RWPE1 (cell line): ENCODE data around the gene UBXN7.
"Not testable (repeated sequence)": the region's sequence is repeated elsewhere in the genome, so short reads cannot be mapped to it uniquely, and the experiment has no call there.

Source experiments
- CTCF ChIA-PET: fragments of 350-600 bp; sonication (Branson Sonifier 250); formaldehyde crosslinking; extraction: SDS; loops from one replicate; lab custom pipeline; 2021; lab: Yijun Ruan, JAX
- POLR2A ChIA-PET: fragments of 400-600 bp; formaldehyde crosslinking; extraction: SDS; loops from one replicate; lab custom pipeline; 2020; ENCODE audit warnings: antibody characterized with exemption; ENCODE audit not compliant: low non-redundant PET; lab: Yijun Ruan, JAX
- DNase-seq: peaks from one replicate; pipeline ENCODE4 v3.0.0; 2012; ENCODE audit warnings: low spot score
- H3K27ac ChIP-seq: fragments of 450-650 bp; 2 replicates; pipeline ENCODE4 v1.5.1; 2017
- TF ChIP-seq, protein P1 (sequence below): fragments of 450-650 bp; conservative IDR thresholded peaks from 2 replicates; pipeline ENCODE4 v1.5.1; 2017; ENCODE audit warnings: low read depth, mild to moderate bottlenecking

UBXN7 gene

DNA sequence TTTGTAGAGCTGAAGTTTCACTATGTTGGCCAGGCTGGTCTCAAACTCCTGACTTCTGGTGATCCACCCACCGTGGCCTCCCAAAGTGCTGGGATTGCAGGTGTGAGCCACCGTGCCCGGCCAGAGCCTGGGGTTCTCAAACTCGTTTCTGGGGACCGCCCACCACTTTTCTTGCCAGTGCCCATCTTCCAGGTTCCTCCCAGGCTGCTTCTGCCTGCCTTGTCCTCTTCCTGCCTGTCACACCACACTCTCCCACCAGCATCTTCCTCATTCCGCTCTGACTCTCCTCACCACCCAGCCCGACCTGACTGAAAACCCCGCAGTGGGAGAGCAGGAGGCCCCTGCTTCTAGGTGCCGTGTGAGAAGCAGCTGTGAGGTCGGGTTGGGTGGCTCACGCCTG is 111.1 kb downstream of the UBXN7 start:
- peak overlapping the region; percentile 94 for H3K27ac ChIP-seq
- ChIA-PET POLR2A (no interaction called here), CTCF (no interaction called here)
- TF ChIP-seq, protein P1, sequence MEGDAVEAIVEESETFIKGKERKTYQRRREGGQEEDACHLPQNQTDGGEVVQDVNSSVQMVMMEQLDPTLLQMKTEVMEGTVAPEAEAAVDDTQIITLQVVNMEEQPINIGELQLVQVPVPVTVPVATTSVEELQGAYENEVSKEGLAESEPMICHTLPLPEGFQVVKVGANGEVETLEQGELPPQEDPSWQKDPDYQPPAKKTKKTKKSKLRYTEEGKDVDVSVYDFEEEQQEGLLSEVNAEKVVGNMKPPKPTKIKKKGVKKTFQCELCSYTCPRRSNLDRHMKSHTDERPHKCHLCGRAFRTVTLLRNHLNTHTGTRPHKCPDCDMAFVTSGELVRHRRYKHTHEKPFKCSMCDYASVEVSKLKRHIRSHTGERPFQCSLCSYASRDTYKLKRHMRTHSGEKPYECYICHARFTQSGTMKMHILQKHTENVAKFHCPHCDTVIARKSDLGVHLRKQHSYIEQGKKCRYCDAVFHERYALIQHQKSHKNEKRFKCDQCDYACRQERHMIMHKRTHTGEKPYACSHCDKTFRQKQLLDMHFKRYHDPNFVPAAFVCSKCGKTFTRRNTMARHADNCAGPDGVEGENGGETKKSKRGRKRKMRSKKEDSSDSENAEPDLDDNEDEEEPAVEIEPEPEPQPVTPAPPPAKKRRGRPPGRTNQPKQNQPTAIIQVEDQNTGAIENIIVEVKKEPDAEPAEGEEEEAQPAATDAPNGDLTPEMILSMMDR, result no peak
- DNase-seq, result no peak

DNA sequence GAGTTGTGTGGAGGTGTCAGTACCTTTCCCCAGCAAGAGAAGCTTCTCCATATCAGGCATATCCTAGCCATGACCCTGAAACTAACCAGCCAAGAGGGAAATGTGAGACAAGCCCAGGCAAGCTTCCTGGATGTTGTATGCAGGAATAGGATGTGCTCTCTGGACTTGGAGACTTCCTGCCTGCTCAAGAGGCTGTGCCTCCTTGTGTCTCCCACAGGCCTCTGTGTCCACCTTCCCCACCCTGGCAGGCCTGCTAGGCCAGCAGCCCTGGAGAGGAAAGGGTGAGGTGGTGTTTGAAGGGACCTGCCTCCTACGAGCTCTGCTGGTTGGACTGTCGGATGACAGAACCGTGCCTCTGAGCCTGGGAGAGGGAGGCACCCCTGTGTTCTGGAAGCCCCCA is 112.1 kb downstream of the UBXN7 start:
- POLR2A ChIA-PET, result interaction anchor here (0.6 to 0.8 kb wide), 2 partner anchors 18 to 167 kb away, joined by 3 to 4 read pairs; partner anchors contain the start of gene TM4SF19
- CTCF ChIA-PET, result interaction anchor here (0.6 to 0.7 kb wide), 2 partner anchors 26 to 66 kb away, joined by 4 to 7 read pairs; no protein-coding TSS in a partner anchor
- DNase-seq, result peak; percentile 82
- TF ChIP-seq, protein P1, result no peak
- H3K27ac ChIP-seq, result peak overlapping the region; percentile 94

DNA sequence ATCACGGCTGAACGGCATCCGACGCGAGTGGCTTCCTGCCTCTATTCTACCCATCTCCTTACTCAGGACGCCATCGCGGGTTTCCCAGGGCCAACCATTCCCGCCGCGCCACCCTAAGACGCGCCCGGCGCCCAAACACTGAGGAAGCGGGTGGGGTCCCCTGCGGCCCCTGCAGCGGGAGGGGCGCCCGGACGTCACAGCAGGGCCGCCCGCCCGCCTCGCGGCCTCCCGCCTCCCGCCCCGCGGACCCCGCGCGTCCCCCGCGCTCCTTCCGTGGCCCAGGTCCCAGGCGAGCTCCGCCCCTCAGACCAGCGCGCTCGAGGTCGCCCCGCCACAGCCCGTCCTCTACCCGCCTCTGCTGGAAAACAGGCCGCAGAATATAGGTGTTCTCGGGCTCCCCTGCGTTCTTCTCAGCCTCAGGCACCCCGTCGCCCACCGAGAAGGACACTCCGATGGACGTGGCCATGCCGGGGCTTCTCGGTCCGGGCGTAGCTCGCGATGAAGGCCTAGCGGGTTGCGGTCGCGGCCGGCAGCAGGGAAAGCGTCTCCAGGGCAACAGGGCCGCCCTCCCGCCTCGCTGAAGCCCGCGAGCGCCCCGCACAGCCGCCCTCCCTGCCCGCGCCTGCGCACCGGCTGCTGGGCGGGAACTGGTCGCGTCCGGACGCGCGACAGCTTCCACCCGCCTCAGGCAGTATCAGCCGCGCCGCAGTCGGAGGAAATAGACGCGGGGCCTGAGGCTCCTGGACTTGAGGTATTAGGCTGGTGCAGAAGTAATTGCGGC is 114.3 kb downstream of the UBXN7 start, which contains the start of gene DYNLT2B:
DYNLT2B (minus strand) TSS at position 554 of the 781 bp plus-strand sequence; CDS start at position 466, 88 bp downstream.
- POLR2A ChIA-PET, result interaction anchor here (0.6 to 0.7 kb wide), 2 partner anchors 9 to 20 kb away, joined by 3 read pairs; partner anchors contain the start of gene TM4SF19

DNA sequence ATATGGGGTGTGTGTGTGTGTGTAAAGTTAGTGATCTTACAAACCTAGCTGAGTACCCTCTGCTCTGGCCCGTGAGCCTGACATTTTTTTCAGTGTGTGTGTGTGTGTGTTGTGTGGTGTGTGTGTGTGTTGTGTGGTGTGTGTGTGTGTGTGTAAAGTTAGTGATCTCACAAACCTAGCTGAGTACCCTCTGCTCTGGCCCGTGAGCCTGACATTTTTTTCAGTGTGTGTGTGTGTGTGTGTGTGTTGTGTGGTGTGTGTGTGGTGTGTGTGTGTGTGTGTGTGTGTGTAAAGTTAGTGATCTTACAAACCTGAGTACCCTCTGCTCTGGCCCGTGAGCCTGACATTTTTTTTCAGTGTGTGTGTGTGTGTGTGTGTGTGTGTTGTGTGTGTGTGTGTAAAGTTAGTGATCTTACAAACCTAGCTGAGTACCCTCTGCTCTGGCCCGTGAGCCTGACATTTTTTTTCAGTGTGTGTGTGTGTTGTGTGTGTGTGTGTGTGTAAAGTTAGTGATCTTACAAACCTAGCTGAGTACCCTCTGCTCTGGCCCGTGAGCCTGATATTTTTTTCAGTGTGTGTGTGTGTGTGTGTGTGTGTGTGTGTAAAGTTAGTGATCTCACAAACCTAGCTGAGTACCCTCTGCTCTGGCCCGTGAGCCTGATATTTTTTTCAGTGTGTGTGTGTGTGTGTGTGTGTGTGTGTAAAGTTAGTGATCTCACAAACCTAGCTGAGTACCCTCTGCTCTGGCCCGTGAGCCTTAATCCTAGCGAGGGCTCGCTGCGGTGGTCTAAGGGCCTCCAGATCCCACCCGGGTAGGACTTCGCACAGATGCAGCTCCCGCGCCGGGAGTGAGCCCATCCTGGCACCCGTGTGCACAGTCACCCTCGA is 115.2 kb downstream of the UBXN7 start:
- POLR2A ChIA-PET, DNase-seq: not testable (repeated sequence)
- H3K27ac ChIP-seq, result peak overlapping the region; percentile 94
- CTCF ChIA-PET, result interaction anchor here (0.6 to 0.7 kb wide), 3 partner anchors 35 to 1446 kb away, joined by 4 to 6 read pairs (median 5); no protein-coding TSS in a partner anchor

More for the DNA sequence above, 114.3 kb downstream of the UBXN7 start, which contains the start of gene DYNLT2B:
- CTCF ChIA-PET, result interaction anchor here (0.6 kb wide), 1 partner anchor 64 kb away, joined by 3 read pairs; no protein-coding TSS in a partner anchor
- peak; percentile 96 for DNase-seq
- TF ChIP-seq, protein P1, result no peak
- H3K27ac ChIP-seq, result peak within 1 kb of the TSS; percentile 94

DNA sequence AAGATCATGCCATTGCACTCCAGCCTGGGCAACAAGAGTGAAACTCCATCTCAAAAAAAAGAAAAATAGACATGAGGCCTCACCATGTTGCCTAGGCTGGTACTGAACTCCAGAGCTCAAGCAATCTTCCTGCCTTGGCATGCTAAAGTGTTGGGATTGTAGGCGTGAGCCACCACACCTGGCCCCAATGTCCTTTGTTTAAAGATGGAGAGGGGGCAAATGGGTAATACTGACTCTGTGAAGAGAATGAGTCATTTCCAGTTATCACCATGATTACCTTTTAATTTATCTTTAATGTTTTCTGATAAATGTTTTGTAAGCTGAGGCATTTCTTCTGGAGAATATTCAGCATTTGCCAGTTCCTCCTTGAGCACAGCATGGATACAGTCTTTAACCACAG is 116.4 kb downstream of the UBXN7 start:
- H3K27ac ChIP-seq, result peak overlapping the region; percentile 54
- POLR2A ChIA-PET, result no interaction called here
- DNase-seq, result no peak
- TF ChIP-seq, protein P1, result no peak
- CTCF ChIA-PET, result no interaction called here

DNA sequence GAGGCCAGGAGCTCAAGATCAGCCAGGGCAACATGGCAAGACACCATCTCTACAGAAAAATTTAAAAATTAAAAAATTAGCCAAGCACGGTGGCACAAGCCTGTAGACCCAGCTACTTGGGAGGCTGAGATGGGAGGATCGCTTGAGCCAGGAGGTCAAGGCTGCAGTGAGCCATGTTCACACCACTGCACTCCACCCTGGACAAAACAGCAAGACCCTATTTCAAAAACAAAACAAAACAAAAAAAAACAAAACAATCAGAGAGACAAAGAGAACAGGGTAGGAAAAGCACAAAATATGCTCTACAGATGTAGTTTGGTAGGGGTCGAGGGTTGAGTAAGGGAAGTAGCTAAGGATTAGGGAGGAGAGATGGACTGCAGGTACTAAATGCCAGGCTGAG is 117.6 kb downstream of the UBXN7 start:
- ChIA-PET POLR2A (interaction anchor here (0.6 kb wide), 1 partner anchor 26 kb away, joined by 4 read pairs; no protein-coding TSS in a partner anchor), CTCF (no interaction called here)
- DNase-seq, result no peak
- peak overlapping the region; percentile 26; the same call in 1 of the 2 replicates for H3K27ac ChIP-seq
- TF ChIP-seq, protein P1, result no peak

DNA sequence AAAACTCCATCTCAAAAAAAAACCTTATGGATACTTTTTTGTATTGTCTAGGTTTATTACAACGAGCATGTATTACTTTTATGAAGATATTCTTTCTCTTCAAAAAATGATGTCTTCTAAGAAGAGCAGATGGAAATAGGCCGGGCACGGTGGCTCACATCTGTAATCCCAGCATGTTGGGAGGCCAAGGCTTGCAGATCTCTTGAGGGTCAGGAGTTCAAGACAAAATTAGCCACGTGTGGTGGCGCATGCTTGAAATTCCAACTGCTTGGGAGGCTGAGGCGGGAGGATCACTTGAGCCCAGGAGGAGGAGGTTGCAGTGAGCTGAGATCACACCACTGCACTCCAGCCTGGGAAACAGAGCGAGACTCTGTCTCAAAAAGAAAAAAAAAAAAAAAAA is 118.1 kb downstream of the UBXN7 start:
- DNase-seq, CTCF ChIA-PET, POLR2A ChIA-PET: not testable (repeated sequence)
- H3K27ac ChIP-seq, result peak overlapping the region; percentile 26; the same call in 1 of the 2 replicates

DNA sequence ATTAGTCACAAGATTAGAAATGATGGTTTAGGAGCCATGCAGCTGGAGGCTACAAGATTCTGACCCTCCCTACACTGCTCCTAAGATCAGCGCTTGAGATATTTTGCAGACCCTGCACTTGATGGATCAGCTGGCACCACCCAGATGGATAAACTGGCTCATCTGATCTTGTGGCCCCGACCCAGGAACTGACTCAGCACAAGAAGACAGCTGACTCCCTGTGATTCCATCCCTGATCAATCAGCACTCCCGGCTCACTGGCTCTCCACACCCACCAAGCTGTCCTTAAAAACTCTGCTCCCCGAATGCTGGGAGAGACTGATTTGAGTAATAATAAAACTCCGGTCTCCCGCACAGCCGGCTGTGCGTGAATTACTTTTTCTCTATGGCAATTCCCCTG is 129.3 kb downstream of the UBXN7 start:
- POLR2A ChIA-PET, CTCF ChIA-PET, DNase-seq, H3K27ac ChIP-seq: not testable (repeated sequence)

DNA sequence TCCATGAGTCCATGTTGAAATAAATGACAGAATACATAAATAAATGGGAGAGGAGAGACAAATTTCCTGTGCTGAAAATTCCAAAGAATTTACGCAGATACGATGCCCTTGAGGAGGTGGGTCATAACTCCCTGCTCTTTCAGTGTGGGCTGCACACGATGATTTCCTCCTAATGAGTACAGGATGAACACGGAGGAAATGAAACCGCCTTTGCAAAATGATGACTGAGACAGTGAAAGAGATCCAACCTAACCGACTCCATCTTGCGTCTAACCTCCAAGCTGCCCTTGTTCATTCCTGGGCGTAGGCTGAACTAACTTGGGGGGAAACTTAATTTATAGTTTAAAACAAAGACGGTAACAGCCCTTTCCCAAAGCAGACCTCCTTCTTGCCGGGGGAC is 129.7 kb downstream of the UBXN7 start:
- H3K27ac ChIP-seq, POLR2A ChIA-PET, CTCF ChIA-PET, DNase-seq: not testable (repeated sequence)
